Measurements from ENCODE around the gene GRB2.
A peak's percentile ranks its signal among the peaks of the same experiment; 100 is the strongest.
"Not testable (repeated sequence)": the region's sequence is repeated elsewhere in the genome, so short reads cannot be mapped to it uniquely, and the experiment has no call there.

Gene GRB2

DNA sequence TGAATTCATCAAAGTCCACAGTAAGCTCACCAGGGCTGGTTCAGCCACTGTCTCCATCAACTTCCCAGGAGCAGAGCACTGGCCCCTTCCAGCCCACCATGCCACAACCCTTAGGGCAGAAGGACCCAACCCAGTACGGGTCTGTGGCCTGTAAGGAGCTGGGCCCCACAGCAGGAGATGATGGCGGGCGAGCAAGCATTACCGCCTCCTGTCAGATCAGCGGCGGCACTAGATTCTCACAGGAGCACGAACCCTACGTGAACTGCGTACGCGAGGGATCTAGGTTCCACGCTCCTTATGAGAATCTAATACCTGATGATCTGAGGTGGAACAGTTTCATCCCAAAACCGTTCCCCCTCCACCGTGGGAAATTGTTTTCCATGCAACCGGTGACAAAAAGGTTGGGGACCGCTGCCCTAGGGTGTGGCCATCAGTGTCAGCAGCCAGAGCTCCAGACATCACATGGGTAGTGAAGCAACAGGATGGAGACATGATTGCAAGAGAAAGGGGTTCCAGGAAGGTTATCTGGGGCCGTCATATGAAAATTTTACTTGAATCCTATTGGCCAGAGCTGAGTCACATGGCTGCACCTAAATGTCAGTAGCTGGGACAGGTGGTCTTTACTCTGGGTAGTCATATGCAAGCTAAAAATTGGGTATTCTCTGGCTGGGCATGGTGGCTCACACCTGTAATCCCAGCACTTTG lies 103.8 kb downstream of the GRB2 start:
- no peak overlapping the region for H3K4me3 ChIP-seq (ENCODE audit: control insufficient read depth, low read depth, low read length)
- TF ChIP-seq, protein P1, sequence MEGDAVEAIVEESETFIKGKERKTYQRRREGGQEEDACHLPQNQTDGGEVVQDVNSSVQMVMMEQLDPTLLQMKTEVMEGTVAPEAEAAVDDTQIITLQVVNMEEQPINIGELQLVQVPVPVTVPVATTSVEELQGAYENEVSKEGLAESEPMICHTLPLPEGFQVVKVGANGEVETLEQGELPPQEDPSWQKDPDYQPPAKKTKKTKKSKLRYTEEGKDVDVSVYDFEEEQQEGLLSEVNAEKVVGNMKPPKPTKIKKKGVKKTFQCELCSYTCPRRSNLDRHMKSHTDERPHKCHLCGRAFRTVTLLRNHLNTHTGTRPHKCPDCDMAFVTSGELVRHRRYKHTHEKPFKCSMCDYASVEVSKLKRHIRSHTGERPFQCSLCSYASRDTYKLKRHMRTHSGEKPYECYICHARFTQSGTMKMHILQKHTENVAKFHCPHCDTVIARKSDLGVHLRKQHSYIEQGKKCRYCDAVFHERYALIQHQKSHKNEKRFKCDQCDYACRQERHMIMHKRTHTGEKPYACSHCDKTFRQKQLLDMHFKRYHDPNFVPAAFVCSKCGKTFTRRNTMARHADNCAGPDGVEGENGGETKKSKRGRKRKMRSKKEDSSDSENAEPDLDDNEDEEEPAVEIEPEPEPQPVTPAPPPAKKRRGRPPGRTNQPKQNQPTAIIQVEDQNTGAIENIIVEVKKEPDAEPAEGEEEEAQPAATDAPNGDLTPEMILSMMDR (conservative IDR thresholded peaks at IDR 0.05; ENCODE audit: control insufficient read depth, insufficient read depth, low read depth, low read length): no peak
- DNase-seq (ENCODE audit: low read depth): no peak

DNA sequence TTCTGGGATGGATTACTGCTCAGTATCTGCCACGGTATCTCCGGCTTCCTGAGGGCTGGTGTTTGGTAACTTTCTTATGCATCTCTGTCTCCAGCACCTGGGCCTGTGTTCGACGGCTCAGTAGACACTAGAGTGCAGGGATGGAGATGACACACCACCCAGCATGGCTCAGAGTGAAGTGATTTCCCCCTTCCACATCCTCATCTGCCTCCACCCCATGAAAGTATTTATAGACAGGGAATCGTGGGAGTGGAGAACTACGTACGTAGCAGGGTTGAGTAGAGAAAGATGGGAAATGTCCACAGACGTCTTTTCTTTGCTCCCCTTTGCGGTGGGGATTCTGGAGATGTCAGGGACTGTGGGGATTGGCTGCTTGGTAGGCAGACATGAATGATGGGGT lies 104.4 kb downstream of the GRB2 start:
- H3K4me3 ChIP-seq (ENCODE audit: control insufficient read depth, low read depth, low read length): no peak overlapping the region
- TF ChIP-seq, protein P1 (conservative IDR thresholded peaks at IDR 0.05; ENCODE audit: control insufficient read depth, insufficient read depth, low read depth, low read length): no peak
- DNase-seq (ENCODE audit: low read depth): no peak

DNA sequence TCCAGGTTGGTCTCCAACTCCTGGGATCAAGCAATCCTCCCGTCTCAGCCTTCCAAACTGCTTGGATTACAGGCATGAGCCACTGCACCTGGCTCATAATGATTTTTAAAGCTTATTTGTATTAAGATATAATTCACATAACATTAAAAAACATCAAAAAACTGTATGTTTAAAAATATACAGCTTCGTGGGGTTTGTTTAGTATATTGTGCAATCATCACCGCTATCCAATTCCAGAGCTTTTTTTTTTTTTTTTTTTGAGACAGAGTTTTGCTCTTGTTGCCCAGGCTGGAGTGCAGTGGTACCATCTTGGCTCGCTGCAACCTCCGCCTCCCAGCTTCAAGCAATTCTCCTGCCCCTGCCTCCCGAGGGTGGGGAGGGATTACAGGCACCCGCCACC lies 105.2 kb downstream of the GRB2 start:
- DNase-seq (ENCODE audit: low read depth): no peak
- H3K4me3 ChIP-seq (ENCODE audit: control insufficient read depth, low read depth, low read length): no peak overlapping the region
- TF ChIP-seq, protein P1 (conservative IDR thresholded peaks at IDR 0.05; ENCODE audit: control insufficient read depth, insufficient read depth, low read depth, low read length): no peak

DNA sequence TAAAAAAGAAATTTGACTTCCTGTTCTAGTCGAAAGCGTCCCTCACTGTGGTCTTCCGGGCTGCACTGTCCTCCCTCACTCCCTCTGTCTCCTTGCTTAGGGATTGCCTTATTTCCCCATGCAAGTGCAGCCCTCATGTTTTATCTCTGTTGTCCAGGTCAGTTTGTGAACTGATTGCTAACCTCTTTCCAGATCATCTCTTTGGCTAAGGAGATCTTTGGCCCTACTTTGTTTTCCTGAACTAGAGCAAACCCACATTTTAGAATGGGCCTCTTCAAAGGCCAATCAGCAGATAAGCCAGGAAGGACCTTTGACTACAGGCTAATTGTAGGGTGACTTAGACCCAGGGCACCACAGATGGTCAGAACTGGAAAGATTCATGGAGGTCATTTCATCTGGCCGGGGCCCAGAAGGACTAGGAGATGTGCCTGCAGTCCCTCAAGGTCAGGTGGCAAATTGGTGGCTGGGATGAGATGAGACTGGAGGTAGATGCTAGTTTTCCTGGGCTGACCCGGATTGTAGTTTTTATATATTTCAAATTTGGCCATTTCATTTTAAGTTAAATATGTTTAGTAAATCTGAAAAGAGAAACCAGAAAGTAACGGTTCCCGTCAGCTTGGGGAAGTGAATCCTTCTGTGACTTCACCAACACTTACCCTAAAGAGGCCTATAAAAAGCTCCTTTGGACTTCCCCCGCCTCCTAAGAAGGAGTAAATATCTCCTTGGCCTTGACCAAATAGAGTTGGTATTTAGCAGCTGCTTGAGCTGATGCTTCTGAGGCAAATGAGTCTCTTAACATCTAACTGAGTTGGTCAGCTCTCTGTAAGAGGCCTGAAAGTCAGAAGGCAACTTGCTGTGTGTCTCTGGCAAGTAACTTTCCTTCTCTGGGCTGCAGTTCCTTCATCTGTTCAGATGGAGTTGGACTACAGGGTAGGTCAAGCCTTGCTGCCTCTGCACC lies 110.0 kb downstream of the GRB2 start:
- H3K4me3 ChIP-seq (ENCODE audit: control insufficient read depth, low read depth, low read length): no peak overlapping the region
- TF ChIP-seq, protein P1 (conservative IDR thresholded peaks at IDR 0.05; ENCODE audit: control insufficient read depth, insufficient read depth, low read depth, low read length): no peak
- no peak for DNase-seq (ENCODE audit: low read depth)

DNA sequence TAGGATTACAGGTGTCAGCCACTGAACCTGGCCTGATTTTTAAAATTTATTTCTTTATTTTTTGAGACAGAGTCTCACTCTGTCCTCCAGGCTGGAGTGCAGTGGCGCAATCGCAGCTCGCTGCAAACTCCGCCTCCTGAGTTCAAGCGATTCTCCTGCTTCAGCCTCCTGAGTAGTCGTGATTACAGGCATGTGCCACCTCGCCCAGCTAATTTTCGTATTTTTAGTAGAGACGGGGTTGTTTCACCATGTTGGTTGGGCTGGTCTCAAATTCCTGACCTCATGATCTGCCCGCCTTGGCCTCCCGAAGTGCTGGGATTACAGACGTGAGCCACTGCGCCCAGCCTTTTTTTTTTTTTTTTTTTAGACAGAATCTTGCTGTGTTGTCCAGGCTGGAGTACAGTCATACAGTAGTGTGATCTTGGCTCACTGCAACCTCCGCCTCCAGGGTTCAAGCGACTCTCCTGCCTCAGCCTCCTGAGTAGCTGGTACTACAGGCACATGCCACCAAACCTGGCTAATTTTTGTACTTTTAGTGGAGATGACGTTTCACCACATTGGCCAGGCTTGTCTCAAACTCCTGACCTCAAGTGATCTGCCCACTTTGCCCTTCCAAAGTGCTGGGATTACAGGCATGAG lies 112.5 kb downstream of the GRB2 start:
- not testable (repeated sequence) for H3K4me3 ChIP-seq (ENCODE audit: control insufficient read depth, low read depth, low read length); DNase-seq (ENCODE audit: low read depth)

DNA sequence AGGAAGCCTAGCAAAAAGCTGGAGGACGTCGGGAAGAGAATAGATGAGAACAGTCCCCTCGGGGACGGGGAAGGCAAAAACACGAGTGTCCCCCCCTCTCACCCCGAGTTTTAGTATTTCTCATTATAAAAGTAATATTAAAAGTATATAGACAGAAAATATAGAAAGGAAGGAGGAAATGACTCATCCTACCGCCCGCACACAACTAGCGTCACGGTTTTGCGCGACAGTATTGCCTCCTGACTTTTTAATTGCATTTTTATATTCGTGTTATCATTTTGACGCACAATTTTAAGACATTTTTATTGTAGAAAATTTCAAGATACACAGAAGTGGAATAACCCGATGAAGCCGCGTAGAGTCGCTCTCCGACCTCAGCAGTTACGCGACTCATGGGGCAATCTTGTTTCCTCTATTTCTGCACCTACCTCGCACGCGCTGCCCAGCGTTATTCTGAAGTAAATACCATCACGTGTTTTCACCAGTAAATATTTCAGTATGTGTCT lies 115.6 kb downstream of the GRB2 start:
- DNase-seq (ENCODE audit: low read depth): peak; percentile 65
- TF ChIP-seq, protein P1 (conservative IDR thresholded peaks at IDR 0.05; ENCODE audit: control insufficient read depth, insufficient read depth, low read depth, low read length): peak; percentile 23
- H3K4me3 ChIP-seq (ENCODE audit: control insufficient read depth, low read depth, low read length): peak overlapping the region; percentile 89

Data from fibroblast of mammary gland (primary cell).